GM21526 (cell line): ENCODE results near the gene CELF5.
"Not testable (repeated sequence)": the region's sequence is repeated elsewhere in the genome, so short reads cannot be mapped to it uniquely, and the experiment has no call there.

Source experiments
- ATAC-seq: cut with Tn5 transposase; IDR thresholded peaks from one replicate; pipeline ENCODE4 v1.9.1; 2021; ENCODE audit warnings: moderate library complexity; ENCODE audit not compliant: unreplicated experiment, low FRiP score

CELF5 gene

DNA sequence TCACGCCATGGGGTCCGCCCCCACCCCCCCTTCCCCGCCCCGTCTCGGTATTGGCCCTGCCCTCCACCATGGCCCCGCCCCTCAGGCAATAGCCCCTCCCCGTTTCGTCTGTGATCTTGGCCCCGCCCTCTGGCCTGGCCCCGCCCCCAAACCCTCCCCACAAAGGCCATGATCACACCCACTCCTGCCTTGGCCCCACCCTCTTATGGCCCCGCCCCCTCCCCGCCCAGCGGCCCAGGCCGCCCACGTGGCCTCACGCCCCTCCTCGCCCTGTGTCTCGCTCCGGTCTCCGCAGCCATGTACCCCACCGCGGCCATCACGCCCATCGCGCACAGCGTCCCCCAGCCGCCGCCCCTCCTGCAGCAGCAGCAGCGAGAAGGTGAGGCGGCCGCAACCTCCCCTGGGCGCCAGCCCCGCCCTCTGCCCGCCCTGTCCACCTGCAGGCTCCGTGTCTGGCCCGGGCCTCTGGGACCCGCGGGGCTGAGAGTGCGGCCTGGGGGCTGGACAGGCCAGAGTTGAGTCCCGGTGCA lies 61.3 kb downstream of the CELF5 start:
- no peak for ATAC-seq

DNA sequence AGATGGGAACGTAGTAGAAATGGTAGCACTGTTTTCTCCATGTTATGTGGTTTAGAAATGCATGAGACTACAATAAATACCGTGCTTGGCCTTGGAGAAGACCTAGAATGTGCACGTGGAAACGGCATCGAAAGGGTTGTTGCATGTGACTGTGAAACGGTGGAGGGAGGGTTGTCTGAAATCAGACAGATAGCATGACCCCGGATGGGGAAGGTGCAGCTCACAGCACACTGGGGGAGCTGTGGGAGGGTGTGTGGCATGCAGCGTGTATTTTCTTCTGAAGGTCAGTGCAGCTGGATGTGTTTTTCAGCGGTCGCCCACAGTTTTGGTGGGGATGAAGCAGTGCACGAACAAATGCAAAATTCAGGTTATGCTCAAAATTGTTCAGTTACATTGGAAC lies 63.4 kb downstream of the CELF5 start:
- ATAC-seq: no peak

DNA sequence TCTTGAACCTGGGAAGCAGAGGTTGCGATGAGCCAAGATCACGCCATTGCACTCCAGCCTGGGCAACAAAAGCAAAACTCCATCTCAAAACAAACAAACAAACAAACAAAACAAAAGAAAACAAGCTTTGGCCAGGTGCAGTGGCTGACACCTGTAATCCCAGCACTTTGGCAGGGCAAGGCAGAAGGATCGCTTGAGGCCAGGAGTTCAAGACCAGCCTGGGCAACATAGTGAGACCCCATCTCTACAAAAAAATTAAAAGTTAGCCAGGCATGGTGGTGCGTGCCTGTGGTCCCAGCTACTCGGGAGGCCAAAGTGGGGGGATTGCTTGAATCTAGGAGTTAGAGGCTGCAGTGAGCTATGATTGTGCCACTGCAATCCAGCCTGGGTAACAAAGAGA lies 64.0 kb downstream of the CELF5 start:
- not testable (repeated sequence) for ATAC-seq

DNA sequence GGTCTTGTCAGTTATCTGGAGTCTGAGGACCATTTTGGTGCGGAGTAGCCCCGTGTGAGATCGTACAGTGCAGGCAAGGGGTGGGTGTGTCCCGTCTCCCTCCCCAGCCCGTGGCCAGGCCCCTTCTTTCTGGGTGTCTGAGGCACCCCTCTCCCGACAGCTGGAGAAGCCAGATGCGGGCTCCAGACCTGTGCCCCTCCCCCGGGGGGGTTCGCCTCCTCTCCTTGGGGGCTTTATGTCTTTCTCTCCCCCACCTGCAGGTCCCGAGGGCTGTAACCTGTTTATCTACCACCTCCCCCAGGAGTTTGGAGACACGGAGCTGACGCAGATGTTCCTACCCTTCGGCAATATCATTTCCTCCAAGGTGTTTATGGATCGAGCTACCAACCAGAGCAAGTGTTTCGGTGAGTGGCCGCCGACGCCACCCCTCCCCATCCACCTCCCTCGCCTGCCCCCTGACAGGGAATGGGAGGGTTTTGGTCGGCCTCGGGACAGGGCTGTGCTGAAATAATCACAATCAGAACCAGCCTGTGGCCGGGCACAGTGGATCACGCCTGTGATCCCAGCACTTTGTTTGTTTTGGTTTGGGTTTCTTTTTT lies 65.6 kb downstream of the CELF5 start:
- ATAC-seq: no peak

DNA sequence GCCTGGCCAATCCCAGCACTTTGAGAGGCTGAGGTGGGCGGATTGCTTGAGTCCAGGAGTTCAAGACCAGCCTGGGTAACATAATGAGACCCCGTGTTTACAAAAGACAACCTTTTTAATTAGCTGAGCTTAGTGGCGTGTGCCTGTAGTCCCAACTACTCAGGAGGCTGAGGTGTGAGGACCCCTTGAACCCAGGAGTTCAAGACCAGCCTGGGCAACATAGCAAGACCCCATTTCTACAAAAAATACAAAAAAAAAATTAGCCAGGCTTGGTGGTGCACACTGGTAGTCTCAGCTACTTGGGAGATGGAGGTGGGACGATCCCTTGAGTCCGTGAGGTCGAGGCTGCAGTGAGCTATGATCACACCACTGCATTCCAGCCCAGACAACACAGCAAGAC lies 66.4 kb downstream of the CELF5 start:
- ATAC-seq: not testable (repeated sequence)

DNA sequence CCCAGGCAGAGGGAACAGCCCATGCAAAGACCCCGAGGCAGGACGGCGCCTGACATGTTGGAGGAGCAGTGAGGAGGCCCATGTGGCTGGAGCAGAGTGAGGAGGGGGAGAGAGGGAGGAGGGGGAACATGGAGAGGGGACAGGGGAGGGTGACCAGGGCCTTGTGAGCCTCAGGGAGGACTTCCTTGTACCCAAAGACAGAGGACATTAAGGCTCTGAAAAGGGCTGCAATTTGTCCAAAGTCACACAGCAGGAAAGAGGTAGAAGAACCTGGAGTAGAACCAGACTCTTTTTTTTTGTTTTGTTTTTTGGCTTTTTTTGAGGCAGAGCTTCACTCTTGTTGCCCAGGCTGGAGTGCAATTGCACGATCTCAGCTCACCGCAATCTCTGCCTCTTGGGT lies 67.2 kb downstream of the CELF5 start:
- ATAC-seq: no peak

DNA sequence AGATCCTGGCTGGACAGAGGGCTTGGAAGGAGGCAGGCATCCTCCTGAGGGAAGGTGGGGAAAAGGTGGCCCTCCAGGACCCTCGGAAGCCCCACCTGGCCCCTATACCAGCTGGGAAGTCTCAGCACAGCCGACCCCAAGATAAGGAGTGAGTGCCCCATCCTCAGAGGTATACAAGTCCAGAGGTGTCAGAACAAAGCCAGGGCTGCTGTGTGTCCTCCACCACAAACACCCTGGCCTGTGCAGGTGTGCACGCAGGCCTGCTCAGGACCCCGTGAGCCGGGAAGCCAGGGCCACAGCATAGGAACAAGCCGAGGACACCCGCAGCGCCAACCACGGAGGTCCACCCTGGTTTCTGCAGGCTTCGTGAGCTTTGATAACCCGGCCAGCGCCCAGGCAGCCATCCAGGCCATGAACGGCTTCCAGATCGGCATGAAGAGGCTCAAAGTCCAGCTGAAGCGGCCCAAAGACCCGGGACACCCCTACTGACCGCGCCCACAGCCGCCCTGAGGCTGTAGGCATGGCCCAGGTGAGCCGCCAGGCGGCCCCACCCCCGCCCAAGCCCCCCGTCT lies 68.6 kb downstream of the CELF5 start:
- ATAC-seq: no peak

DNA sequence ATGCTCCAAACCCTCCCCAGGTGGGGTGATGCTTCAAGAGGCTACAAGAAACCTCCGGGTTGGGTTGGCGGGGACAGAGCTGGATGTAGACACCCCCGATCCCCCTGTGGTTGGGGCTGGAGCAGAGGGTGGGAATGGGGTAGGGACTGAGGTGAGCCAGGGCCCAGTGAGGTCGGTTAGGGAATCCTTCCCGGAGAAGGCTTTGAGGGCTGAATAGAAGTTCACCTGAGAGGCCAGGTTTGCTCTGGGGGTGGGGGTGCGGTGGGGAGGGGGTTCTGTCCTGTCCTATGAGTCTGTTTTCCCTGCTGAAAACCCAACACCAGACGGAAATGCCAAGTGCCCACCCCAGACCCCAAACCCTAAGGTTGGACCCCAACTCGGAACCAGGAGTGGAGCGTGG lies 69.1 kb downstream of the CELF5 start:
- ATAC-seq: no peak

DNA sequence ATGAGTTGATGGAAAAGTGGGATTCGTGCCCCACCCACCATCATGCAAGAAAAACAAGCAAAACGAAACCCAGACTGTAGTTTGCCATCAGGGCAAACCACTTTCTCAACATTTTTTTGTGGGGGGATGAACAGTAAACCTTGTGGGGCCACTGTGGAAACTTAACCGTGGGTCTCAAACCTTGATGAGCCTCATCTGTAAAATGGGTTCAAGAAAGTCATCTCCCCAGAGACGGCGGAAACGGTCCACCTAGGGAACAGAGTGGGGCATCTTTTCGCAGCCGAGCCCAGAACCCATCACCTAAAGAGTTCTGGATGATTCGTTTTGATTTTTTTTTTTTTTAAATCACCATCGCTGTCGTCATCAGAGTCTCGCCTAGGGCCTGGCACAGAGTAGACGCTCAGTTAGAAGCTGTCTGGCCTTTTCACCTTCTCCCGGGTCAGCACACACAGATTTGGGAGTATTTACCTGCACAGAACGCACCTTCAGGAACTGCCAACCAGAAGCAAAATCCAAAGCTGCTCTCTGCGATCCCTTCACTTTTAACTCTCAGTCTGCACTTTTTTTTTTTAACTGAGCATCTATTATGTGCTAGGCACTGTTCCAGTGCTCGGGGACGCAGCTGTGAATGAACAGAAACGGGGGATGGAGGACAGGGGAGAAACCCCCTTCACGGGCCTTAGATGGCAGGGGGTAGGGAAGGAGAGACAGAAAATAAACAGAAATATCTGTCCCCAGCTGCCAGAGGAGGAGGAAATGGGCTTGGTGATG lies 69.8 kb downstream of the CELF5 start:
- no peak for ATAC-seq

DNA sequence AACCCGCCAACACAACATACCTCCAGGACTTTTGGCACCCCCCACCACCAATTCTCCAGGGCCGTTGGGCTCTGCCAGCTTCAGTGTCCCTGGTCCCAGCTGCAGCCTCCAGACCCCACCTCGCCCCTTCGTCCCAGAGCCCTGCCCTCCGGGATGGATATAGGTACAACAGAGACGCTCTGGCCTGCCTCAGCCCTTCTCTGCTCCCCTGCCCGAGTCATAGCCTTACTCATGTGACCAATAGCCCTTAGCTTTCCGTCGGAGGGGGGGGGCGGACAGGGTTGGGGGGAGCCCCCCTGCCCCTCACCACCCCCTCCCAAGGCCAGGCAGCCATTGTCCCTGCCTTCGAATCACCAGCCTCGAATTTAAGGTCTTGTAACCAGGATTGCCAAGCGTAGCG lies 71.1 kb downstream of the CELF5 start:
- ATAC-seq: no peak

DNA sequence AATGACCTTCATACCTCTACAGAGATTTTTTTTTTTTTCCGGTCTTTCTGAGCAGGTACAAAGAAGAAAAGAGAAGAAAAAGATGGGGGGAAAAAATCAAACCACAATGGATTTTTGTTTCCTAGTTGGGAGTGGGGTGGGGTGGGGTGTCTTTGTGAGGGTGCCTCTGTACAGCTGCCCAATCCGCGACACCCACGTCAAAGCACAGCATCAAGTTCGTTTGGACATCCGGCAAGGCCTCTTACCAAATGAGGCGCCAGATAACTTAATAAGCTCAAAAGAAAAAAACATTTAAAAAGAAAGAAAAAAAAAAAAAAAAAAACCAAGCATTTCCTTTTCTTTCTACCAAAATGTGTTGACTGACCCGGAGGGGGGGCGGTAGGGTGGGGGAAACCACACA lies 71.6 kb downstream of the CELF5 start:
- ATAC-seq: no peak

DNA sequence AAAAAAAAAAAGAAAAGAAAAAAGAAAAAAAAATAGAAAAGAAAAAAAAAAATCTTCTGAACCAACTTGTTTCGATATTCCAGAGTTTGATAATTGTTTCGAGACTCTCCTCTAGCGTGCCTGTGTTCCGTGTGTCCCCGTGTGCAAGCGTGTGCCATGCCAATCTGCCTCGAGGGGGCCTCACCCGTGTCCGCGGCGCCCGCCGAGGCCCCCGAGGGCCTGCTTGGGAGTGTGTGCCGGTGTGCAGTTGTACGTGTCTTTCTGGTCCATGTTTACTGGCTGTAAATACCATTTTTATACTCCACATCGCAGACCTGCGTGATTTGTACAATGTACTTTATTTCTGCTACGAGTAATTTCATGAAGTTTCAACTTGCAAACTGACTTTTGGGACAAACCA lies 72.0 kb downstream of the CELF5 start:
- ATAC-seq: no peak

DNA sequence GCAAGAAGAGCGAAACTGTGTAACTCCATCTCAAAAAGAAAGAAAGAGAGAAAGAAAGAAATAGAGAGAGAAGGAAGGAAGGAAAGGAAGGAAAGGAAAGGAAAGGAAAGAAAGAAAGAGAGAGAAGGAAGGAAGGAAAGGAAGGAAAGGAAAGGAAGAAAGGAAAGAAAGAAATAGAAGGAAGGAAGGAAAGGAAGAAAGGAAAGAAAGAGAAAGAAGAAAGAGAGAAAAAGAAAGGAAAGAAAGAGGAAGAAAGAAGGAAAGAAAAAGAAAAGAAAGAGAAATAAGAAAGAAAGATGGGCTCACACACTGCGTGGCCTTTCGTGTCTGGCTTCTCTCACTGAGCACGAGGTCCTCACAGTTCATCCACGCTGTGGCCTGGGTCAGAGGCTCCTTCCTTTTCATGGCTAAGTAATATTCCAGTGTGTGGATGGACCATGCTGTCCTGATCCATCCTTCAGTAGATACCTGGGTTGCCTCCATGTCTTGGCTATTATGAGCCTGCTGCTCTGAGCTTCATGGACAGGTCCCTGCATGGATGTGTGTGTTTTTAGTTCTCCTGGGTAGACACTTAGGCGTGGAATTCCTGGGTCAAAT lies 74.5 kb downstream of the CELF5 start:
- no peak for ATAC-seq

DNA sequence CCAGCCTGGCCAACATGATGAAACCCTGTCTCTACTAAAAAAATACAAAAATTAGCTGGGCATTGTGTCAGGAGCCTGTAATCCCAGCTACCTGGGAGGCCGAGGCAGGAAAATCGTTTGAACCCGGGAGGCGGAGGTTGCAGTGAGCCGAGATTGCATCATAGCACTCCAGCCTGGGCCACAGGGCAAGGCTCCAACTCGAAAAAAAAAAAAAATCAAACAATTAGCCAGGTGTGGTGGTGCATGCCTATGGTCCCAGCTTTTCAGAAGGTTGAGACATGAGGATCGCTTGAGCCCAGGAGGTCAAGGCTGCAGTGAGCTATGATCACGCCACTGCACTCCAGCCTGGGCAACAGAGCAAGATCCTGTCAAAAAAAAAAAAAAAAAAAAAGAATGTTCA lies 76.1 kb downstream of the CELF5 start:
- not testable (repeated sequence) for ATAC-seq

DNA sequence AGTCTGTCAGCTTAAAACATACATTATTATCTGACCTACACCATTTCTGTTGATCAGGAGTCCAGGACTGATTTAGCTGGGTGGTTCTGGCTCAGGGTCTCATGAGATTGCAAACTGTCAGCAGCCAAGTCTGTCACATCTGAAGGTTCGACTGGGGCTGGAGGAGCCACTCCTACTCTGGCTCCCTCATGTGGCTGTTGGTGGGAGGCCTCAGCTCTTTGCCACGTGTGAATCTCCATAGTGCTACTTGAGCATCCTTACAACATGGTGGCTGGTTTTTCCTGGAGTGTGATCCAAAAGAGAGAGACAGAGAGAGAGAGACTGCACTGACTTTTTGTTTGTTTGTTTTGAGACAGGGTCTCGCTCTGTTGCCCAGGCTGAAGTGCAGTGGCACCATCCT lies 78.3 kb downstream of the CELF5 start:
- no peak for ATAC-seq

DNA sequence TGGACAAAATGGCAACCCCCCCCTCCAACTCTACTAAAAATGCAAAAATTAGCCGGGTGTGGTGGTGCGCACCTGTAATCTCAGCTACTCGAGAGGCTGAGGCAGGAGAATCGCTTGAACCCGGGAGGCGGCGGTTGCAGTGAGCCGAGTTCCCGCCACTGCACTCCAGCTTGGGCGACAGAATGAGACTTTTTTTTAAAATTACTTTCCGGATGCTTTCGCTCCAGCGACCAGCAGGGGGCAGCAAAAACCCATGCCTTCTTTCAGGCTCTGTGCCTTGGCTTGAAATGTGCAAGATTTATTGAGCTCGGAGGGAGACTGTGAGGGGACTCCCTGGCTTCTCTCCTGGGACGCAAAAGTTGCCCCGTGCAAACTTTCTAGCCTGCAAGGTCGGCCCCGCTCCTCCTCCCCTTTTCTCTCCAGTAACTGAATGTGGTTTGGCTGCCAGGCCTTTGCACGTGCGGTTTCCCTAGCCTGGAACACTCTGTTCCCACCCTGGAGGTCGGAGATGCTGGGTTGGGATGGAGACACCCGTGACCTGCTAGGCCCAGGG lies 80.5 kb downstream of the CELF5 start:
- ATAC-seq: no peak

DNA sequence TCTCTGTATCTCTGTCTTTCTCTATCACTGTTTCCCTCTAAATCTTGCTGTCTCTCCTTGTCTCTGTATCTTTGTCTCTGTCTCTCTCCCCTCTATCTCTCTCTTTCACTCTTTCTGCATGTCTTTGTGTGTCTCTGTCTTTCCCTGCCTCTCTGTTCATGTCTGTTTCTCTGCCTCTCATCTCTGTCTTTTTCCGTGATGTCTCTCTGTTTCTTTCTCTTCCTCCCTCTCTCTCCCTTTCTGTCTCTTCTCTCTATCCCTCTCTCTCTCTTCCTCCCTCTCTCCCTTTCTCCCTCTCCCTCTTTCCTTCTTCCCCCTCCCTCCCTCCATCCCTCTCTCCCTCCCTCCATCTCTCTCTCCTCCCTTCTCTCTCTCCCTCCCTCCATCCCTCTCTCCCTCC lies 85.3 kb downstream of the CELF5 start:
- no peak for ATAC-seq

DNA sequence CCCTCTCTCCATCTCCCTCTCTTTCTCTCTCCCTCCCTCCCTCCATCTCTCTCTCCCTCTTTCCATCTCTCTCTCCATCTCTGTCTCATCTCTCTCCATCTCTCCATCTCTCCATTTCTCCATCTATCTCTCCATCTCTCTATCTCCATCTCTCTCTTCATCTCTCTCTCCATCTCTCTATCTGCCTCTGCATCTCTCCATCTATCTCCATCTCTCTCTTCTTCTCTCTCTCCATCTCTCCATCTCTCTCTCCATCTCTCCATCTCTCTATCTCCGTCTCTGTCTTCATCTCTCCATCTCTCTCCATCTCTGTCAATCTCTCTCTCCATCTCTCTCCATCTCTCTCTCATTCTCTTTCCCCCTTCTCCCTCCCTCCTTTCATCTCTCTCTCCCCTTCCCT lies 85.8 kb downstream of the CELF5 start:
- no peak for ATAC-seq

DNA sequence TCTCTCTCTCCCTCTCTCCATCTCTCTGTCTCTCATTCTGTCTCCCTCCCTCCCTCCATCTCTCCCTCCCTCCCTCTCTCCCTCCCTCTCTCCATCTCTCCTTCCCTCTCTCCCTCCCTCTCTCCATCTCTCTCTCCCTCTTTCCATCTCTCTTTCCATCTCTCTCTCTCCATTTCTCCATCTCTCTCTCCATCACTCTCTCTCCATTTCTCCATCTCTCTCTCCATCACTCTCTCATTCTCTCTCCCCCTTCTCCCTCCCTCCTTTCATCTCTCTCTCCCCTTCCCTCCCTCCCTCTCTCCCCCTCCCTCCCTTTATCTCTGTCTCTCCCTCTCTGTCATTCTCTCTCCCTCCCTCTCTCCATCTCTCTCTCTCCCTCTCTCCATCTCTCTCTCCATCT lies 86.2 kb downstream of the CELF5 start:
- no peak for ATAC-seq

DNA sequence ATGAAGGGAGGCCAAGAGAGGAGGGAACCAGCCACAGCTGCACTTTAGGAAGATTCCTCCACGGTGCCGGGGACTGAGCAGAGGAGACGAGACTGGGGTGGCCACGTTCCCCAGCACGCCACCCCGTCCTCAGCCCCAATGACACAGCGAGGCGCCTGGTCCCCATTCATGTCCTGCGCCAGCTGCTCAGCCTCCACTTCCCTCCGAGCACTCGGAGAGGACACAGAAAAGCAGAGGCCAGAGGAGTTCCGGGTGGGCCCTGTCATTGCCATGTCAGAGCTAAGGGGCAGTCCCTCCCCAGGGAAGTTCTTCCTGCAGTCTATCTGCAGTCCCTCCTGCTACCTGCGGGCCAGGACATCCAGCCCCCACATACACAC lies 88.7 kb downstream of the CELF5 start:
- ATAC-seq: no peak

DNA sequence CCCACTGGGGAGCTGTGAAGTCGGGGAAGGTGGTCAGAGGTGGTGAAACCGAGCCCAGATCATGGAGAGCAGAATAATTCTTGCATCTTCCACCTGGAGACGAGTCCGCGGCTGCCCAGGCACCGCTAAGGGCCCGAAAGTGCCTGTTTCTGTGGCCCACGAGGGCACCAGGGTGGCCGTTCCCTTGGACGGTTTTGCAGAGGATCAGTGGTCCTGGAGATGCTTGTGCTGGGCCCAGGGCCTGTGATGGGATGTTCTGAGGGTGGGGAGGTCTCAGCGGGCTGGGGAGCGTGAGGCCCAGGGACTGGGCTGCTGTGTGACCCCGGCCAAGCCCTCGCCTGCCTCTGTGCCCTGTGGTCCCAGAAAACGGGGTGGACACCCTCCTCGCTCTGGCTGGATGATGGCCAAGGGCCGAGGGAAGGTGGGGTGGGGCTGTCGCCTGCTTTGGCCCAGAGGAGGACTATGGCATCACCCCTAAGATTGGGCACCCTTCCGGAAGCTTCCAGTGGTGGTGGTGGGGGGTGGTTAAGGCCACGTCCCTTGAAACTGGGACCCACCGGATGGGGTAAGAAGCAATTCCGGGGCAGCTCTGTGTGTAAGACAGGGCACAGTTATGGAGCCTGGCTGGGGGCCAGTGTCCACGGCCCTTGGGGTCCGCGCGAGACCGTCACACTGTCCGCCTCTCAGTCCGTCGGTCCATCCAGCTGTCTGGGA lies 90.7 kb downstream of the CELF5 start:
- ATAC-seq: no peak
